GM20000 (cell line): Measurements from ENCODE around the gene SHC3.

Source experiments
- DNase-seq: peaks from one replicate; pipeline ENCODE4 v3.0.0; 2012; ENCODE audit warnings: low spot score
- CTCF ChIP-seq: IDR thresholded peaks from 2 replicates; pipeline ENCODE4 v1.5.1; 2012; ENCODE audit warnings: mild to moderate bottlenecking, control low read depth; ENCODE audit errors: extremely low read depth, missing control alignments

Gene SHC3

GRCh38 chr9:88971131-88971960 lies 207.3 kb downstream of the SHC3 start:
- no peak for TF ChIP-seq CTCF
- no peak for DNase-seq

GRCh38 chr9:88969646-88970373 lies 208.8 kb downstream of the SHC3 start:
- DNase-seq, result no peak
- no peak for TF ChIP-seq CTCF

GRCh38 chr9:88968799-88969198 lies 209.8 kb downstream of the SHC3 start:
- TF ChIP-seq CTCF, result no peak
- DNase-seq, result no peak

- TF ChIP-seq CTCF, result no peak
- DNase-seq, result no peak
These were observed 211.5 kb downstream of the SHC3 start for GRCh38 chr9:88966894-88967676.

GRCh38 chr9:88965473-88965872 lies 213.1 kb downstream of the SHC3 start:
- no peak for TF ChIP-seq CTCF
- no peak for DNase-seq

GRCh38 chr9:88960632-88961031 lies 218.0 kb downstream of the SHC3 start:
- TF ChIP-seq CTCF, result no peak

More at GRCh38 chr9:88960632-88961031, 218.0 kb downstream of the SHC3 start:
- DNase-seq, result no peak
